Measurements from ENCODE around the gene TTC27.

GRCh38 chr2:32706815-32707579 lies 79.1 kb downstream of the TTC27 start:
- TF ChIP-seq CTCF (conservative IDR thresholded peaks at IDR 0.05) (no peak), ZFX (IDR thresholded peaks at IDR 0.05) (no peak)
